Transverse colon (tissue), 4 donors: ENCODE measurements around the gene RAB34. TPM values are rescaled to one million over a fixed set of nuclear protein-coding genes. Genes with fewer than 3 reads are reported as not detected.

ENCODE experiments used
- DNase-seq: peaks from one replicate; pipeline ENCODE4 v3.0.0-alpha.2; 2019
- H3K27ac ChIP-seq, 4 donors: fragments of 200-600 bp; sonication (generic); 2 replicates each; pipeline ENCODE4 v1.5.1; 2016 to 2018; ENCODE audit warnings: inconsistent platforms in 4 of 4
- H3K27me3 ChIP-seq: fragments of 200-600 bp; sonication (generic); 2 replicates; pipeline ENCODE4 v1.5.1; 2017; ENCODE audit warnings: inconsistent platforms
- H3K36me3 ChIP-seq, 4 donors: fragments of 200-600 bp; sonication (generic); 2 replicates each; pipeline ENCODE4 v1.5.1; 2017 to 2019; ENCODE audit warnings: inconsistent platforms in 4 of 4
- H3K4me1 ChIP-seq, 4 donors: fragments of 200-600 bp; sonication (generic); 2 replicates each; pipeline ENCODE4 v1.5.1; 2017 to 2020; ENCODE audit warnings: inconsistent platforms in 4 of 4
- H3K4me3 ChIP-seq, 4 donors: fragments of 200-600 bp; sonication (generic); 1 replicate in 1 of 4; 2 replicates in 3 of 4; pipeline versions ENCODE4 v1.5.1 to v1.6.1; 2017 to 2019; ENCODE audit warnings: inconsistent platforms in 4 of 4
- H3K9me3 ChIP-seq, 2 donors: fragments of 200-600 bp; sonication (generic); 2 replicates each; pipeline ENCODE4 v1.5.1; 2017 to 2019; ENCODE audit warnings: inconsistent platforms in 2 of 2
- CTCF ChIP-seq, 5 experiments: fragments of 200-600 bp in 3 of 5; fragments of 450-650 bp in 2 of 5; sonication (generic) in 3 of 5; IDR thresholded peaks; 1 replicate in 2 of 5; 2 replicates in 3 of 5; pipeline ENCODE4 v1.5.1; 2016 to 2017; ENCODE audit warnings: antibody characterized with exemption in 5 of 5, inconsistent platforms in 3 of 5, mild to moderate bottlenecking in 2 of 5, moderate library complexity in 1 of 5
- EP300 ChIP-seq: sonication (generic); formaldehyde crosslinking; IDR thresholded peaks from one replicate; pipeline ENCODE4 v1.6.1; 2017; ENCODE audit warnings: antibody characterized with exemption, low read depth
- POLR2A ChIP-seq: fragments of 450-650 bp; IDR thresholded peaks from one replicate; pipeline ENCODE4 v1.6.1; 2016; ENCODE audit warnings: antibody characterized with exemption, mild to moderate bottlenecking, moderate library complexity
- POLR2AphosphoS5 ChIP-seq, 3 donors: sonication (generic); formaldehyde crosslinking; IDR thresholded peaks; one replicate each; pipeline ENCODE4 v1.6.1; 2016; ENCODE audit warnings: antibody characterized with exemption in 3 of 3
- WGBS, 2 donors: methylation state at CpG; one replicate each; pipeline ENCODE4 v1.1.5; 2018; ENCODE audit warnings: low coverage in 1 of 2; 5-methylcytosine and 5-hydroxymethylcytosine counted together
- in situ Hi-C, 4 donors: fragments of 200-750 bp; cut with MboI; loops; one replicate each; pipeline versions ENCODE4 v1.15.0 to v1.15.1; 2017; ENCODE audit warnings: low sequenced_read_pairs in 3 of 4, low pct_ligation_motif_present in 1 of 4, low pct_unique_long_range_greater_than_20kb in 1 of 4
- intact Hi-C: fragments of 100-400 bp; cut with DNase I; formaldehyde crosslinking; loops from one replicate; pipeline ENCODE4 v1.15.1; 2023; ENCODE audit warnings: low total_unique reads
- total RNA-seq, 4 donors: library from RNA; depleted of rRNA; stranded (reverse); fragments of >200 nt; gene quantifications; one replicate each; pipeline ENCODE4 v1.1.0, GENCODE V29; 2016

Gene RAB34
- total RNA-seq, 4 donors from 2014 or later: 41.1 to 60.5 (median 50.0) TPM

GRCh38 chr17:28707339-28707720 lies 10.3 kb downstream of the RAB34 start:
- no peak for DNase-seq
- WGBS, 2 donors: 86 to 88% methylated on average over 2 of the region's 2 CpGs
- TF ChIP-seq POLR2AphosphoS5 (IDR thresholded peaks at IDR 0.05) (no peak), CTCF (IDR thresholded peaks at IDR 0.05) (no peak), POLR2A (no peak), EP300 (no peak)
- H3K4me3 ChIP-seq: no peak overlapping the region
- no peaks in the 10 kb centered on the region for H3K9me3 ChIP-seq
- H3K27me3 ChIP-seq: no peaks in the 10 kb centered on the region
- peaks cover 0 to 12% (median 2%) of the 10 kb centered on the region in 4 donors for H3K36me3 ChIP-seq
- H3K27ac ChIP-seq: no peak overlapping the region
- intact Hi-C loops: no loop called here
- peaks cover 2 to 31% (median 19%) of the 10 kb centered on the region in 4 donors for H3K4me1 ChIP-seq
- in situ Hi-C loops: no loop called here

- no peak overlapping the region for H3K27ac ChIP-seq
- no peaks in the 10 kb centered on the region for H3K27me3 ChIP-seq
- TF ChIP-seq EP300 (no peak), POLR2A (no peak), CTCF (IDR thresholded peaks at IDR 0.05) (no peak), POLR2AphosphoS5 (IDR thresholded peaks at IDR 0.05) (no peak)
- intact Hi-C loops (no loop called here), in situ Hi-C loops (no loop called here)
- no peak overlapping the region for H3K4me3 ChIP-seq
- no peaks in the 10 kb centered on the region for H3K9me3 ChIP-seq
- 59 to 66% methylated on average over 4 to 6 of the region's 7 CpGs for WGBS, 2 donors
- H3K4me1 ChIP-seq: peaks cover 0 to 28% (median 13%) of the 10 kb centered on the region in 4 donors
- peaks cover 0 to 18% (median 2%) of the 10 kb centered on the region in 4 donors for H3K36me3 ChIP-seq
- no peak for DNase-seq
Observed at GRCh38 chr17:28706471-28707338, 11.0 kb downstream of the RAB34 start.

- no peaks in the 10 kb centered on the region for H3K27me3 ChIP-seq
- peaks cover 0 to 22% (median 9%) of the 10 kb centered on the region in 4 donors for H3K4me1 ChIP-seq
- 81 to 100% methylated on average over 1 to 10 of the region's 10 CpGs for WGBS, 2 donors
- TF ChIP-seq EP300: no peak
- TF ChIP-seq CTCF (IDR thresholded peaks at IDR 0.05): no peak
- TF ChIP-seq POLR2AphosphoS5 (IDR thresholded peaks at IDR 0.05): no peak
- no peak overlapping the region for H3K27ac ChIP-seq
- no peak overlapping the region for H3K4me3 ChIP-seq
- H3K9me3 ChIP-seq: no peaks in the 10 kb centered on the region
- DNase-seq: no peak
- intact Hi-C loops: no loop called here
- in situ Hi-C loops: no loop called here
- H3K36me3 ChIP-seq: peaks cover 0 to 27% (median 6%) of the 10 kb centered on the region in 4 donors
Observed at GRCh38 chr17:28705728-28706334, 11.8 kb downstream of the RAB34 start.

- peaks cover 0 to 15% (median 7%) of the 10 kb centered on the region in 4 donors for H3K4me1 ChIP-seq
- no peak overlapping the region for H3K27ac ChIP-seq
- no peak overlapping the region for H3K4me3 ChIP-seq
- no peaks in the 10 kb centered on the region for H3K9me3 ChIP-seq
- no peaks in the 10 kb centered on the region for H3K27me3 ChIP-seq
- intact Hi-C loops: no loop called here
- peaks cover 0 to 34% (median 6%) of the 10 kb centered on the region in 4 donors for H3K36me3 ChIP-seq
- TF ChIP-seq POLR2AphosphoS5 (IDR thresholded peaks at IDR 0.05) (no peak), EP300 (no peak), POLR2A (no peak), CTCF (IDR thresholded peaks at IDR 0.05) (no peak)
- 84% methylated on average over 5 of the region's 5 CpGs; no CpG with 5 or more reads in 1 of the 2 donors for WGBS, 2 donors
- in situ Hi-C loops: no loop called here
- DNase-seq: no peak
Observed at GRCh38 chr17:28705074-28705659, 12.5 kb downstream of the RAB34 start.
